C4-2B (cell line): Measurements from ENCODE around the gene SOCS3.

Experiments used
- H3K27ac ChIP-seq: fragments of 450-650 bp; 2 replicates; pipeline ENCODE4 v1.5.1; 2017
- CTCF ChIP-seq: fragments of 450-650 bp; conservative IDR thresholded peaks from 2 replicates; pipeline ENCODE4 v1.5.1; 2017; ENCODE audit warnings: mild to moderate bottlenecking
- ZFX ChIP-seq: fragments of 450-650 bp; IDR thresholded peaks from 2 replicates; pipeline ENCODE4 v1.6.1; 2017

The SOCS3 gene

GRCh38 chr17:78329263-78330059 lies 30.4 kb downstream of the SOCS3 start:
- H3K27ac ChIP-seq, result no peak overlapping the region

GRCh38 chr17:78327880-78328279 lies 32.0 kb downstream of the SOCS3 start:
- TF ChIP-seq ZFX (no peak), CTCF (no peak)

More at GRCh38 chr17:78329263-78330059, 30.4 kb downstream of the SOCS3 start:
- TF ChIP-seq CTCF (no peak), ZFX (no peak)

GRCh38 chr17:78325076-78325687 lies 34.7 kb downstream of the SOCS3 start:
- no peak for TF ChIP-seq CTCF
- no peak for TF ChIP-seq ZFX
- H3K27ac ChIP-seq, result no peak overlapping the region

More at GRCh38 chr17:78327880-78328279, 32.0 kb downstream of the SOCS3 start:
- H3K27ac ChIP-seq, result no peak overlapping the region

- H3K27ac ChIP-seq, result no peak overlapping the region
Measured at GRCh38 chr17:78324391-78325075, 35.3 kb downstream of the SOCS3 start.

GRCh38 chr17:78323826-78324390 lies 36.0 kb downstream of the SOCS3 start:
- TF ChIP-seq ZFX, result no peak
- no peak for TF ChIP-seq CTCF
- no peak overlapping the region for H3K27ac ChIP-seq

More at GRCh38 chr17:78324391-78325075, 35.3 kb downstream of the SOCS3 start:
- TF ChIP-seq CTCF (no peak), ZFX (no peak)

- no peak for TF ChIP-seq ZFX
- TF ChIP-seq CTCF, result no peak
- no peak overlapping the region for H3K27ac ChIP-seq
Measured at GRCh38 chr17:78322858-78323455, 36.9 kb downstream of the SOCS3 start.
